22Rv1 (cell line): Measurements from ENCODE around the gene ACTN2.

ENCODE experiments used
- H3K27ac ChIP-seq: fragments of 450-650 bp; 2 replicates; pipeline ENCODE4 v1.5.1; 2017
- CTCF ChIP-seq: fragments of 450-650 bp; IDR thresholded peaks from 2 replicates; pipeline ENCODE4 v1.5.1; 2017; ENCODE audit warnings: mild to moderate bottlenecking
- ZFX ChIP-seq: fragments of 450-650 bp; IDR thresholded peaks from 2 replicates; pipeline ENCODE4 v1.6.1; 2017; ENCODE audit warnings: antibody characterized with exemption, borderline replicate concordance

The ACTN2 gene

GRCh38 chr1:236794585-236795034, 108.3 kb downstream of the ACTN2 start:
- no peak for TF ChIP-seq ZFX
- TF ChIP-seq CTCF = no peak
- H3K27ac ChIP-seq = peak overlapping the region; percentile 94

- peak within 1 kb of the TSS; percentile 94 for H3K27ac ChIP-seq
- TF ChIP-seq ZFX (no peak), CTCF (no peak)
Measured at GRCh38 chr1:236795035-236795756, 108.9 kb downstream of the ACTN2 start, which contains the start of gene MTR. TSS of gene MTR (plus strand) at chr1:236795292. CDS start at chr1:236795704, 412 bp downstream.

GRCh38 chr1:236795757-236796667, 109.7 kb downstream of the ACTN2 start:
- peak overlapping the region; percentile 94 for H3K27ac ChIP-seq
- TF ChIP-seq CTCF (no peak), ZFX (no peak)

GRCh38 chr1:236799001-236799400, 112.7 kb downstream of the ACTN2 start:
- no peak overlapping the region for H3K27ac ChIP-seq
- no peak for TF ChIP-seq ZFX
- TF ChIP-seq CTCF = no peak

GRCh38 chr1:236800002-236800620, 113.8 kb downstream of the ACTN2 start:
- TF ChIP-seq ZFX (no peak), CTCF (no peak)
- H3K27ac ChIP-seq = no peak overlapping the region

- TF ChIP-seq ZFX (no peak), CTCF (no peak)
- no peak overlapping the region for H3K27ac ChIP-seq
Measured at GRCh38 chr1:236800623-236801022, 114.3 kb downstream of the ACTN2 start.

- TF ChIP-seq ZFX (no peak), CTCF (no peak)
- H3K27ac ChIP-seq = no peak overlapping the region
Measured at GRCh38 chr1:236802264-236802663, 116.0 kb downstream of the ACTN2 start.
